GM12891 (cell line): ENCODE results near the gene B3GNT7.

ENCODE experiments used
- PAX5 ChIP-seq: IDR thresholded peaks from 2 replicates; pipeline ENCODE4 v1.6.1; 2011; ENCODE audit warnings: low read length, moderate library complexity, mild to moderate bottlenecking; ENCODE audit not compliant: insufficient read depth, severe bottlenecking
- POLR2A ChIP-seq: IDR thresholded peaks from 2 replicates; pipeline ENCODE4 v1.6.1; 2011; ENCODE audit warnings: low read depth, low read length, control low read depth
- POLR2AphosphoS5 ChIP-seq: IDR thresholded peaks from 2 replicates; pipeline ENCODE4 v1.6.1; 2011; ENCODE audit warnings: low read depth, low read length, control low read depth
- POU2F2 ChIP-seq: IDR thresholded peaks from 2 replicates; pipeline ENCODE4 v1.6.1; 2011; ENCODE audit warnings: low read depth, mild to moderate bottlenecking, control low read depth, low read length, moderate library complexity
- SPI1 ChIP-seq: IDR thresholded peaks from 2 replicates; pipeline ENCODE4 v1.6.1; 2011; ENCODE audit warnings: low read depth, low read length, control low read depth
- TAF1 ChIP-seq: IDR thresholded peaks from 2 replicates; pipeline ENCODE4 v1.6.1; 2011; ENCODE audit warnings: low read depth, low read length, control low read depth

GRCh38 chr2:231395188-231396057 is at the start of gene B3GNT7:
- TF ChIP-seq POLR2AphosphoS5 = no peak
- no peak for TF ChIP-seq PAX5
- TF ChIP-seq POLR2A = no peak
- no peak for TF ChIP-seq TAF1
- TF ChIP-seq SPI1 = no peak
- TF ChIP-seq POU2F2 = no peak
